ENCODE results near the gene TRIOBP. TPM values are rescaled to one million over a fixed set of nuclear protein-coding genes. Genes with fewer than 3 reads are reported as not detected.

TRIOBP gene
- total RNA-seq, 2 experiments from 2014 or later = 31.1 to 31.6 TPM

GRCh38 chr22:37775785-37776638, 79.2 kb downstream of the TRIOBP start:
- intact Hi-C loops (cut with micrococcal nuclease; ENCODE audit: unreplicated experiment) = loop anchor here (2.0 kb wide), 1 partner anchor 31 kb away; the partner anchor contains the start of gene GCAT
- Histone ChIP-seq H4K20me1 (ENCODE audit: insufficient read depth, low read length) (no peaks in the 10 kb centered on the region), H3K4me2 (ENCODE audit: low read length) (no peak overlapping the region), H2AFZ (ENCODE audit: low read length) (no peak overlapping the region), H3K27ac (ENCODE audit: low read depth, low read length, poor library complexity, severe bottlenecking) (no peak overlapping the region), H3K79me2 (ENCODE audit: insufficient read depth, low read depth, low read length) (no peaks in the 10 kb centered on the region), H3K36me3 (ENCODE audit: insufficient read depth, low read length) (no peaks in the 10 kb centered on the region), H3K9me3 (ENCODE audit: low read length) (no peaks in the 10 kb centered on the region), H3K9me2 (ENCODE audit: insufficient read depth, low read length) (no peaks in the 10 kb centered on the region), H3K4me3 (ENCODE audit: low read depth, low read length, poor library complexity, severe bottlenecking) (no peak overlapping the region), H3K4me1 (ENCODE audit: insufficient read depth, low read length, poor library complexity, severe bottlenecking) (peaks cover 17% of the 10 kb centered on the region)
- POLR2A ChIA-PET = no interaction called here
- CTCF ChIA-PET (ENCODE audit: unreplicated experiment) = no interaction called here
- TF ChIP-seq, protein P1, sequence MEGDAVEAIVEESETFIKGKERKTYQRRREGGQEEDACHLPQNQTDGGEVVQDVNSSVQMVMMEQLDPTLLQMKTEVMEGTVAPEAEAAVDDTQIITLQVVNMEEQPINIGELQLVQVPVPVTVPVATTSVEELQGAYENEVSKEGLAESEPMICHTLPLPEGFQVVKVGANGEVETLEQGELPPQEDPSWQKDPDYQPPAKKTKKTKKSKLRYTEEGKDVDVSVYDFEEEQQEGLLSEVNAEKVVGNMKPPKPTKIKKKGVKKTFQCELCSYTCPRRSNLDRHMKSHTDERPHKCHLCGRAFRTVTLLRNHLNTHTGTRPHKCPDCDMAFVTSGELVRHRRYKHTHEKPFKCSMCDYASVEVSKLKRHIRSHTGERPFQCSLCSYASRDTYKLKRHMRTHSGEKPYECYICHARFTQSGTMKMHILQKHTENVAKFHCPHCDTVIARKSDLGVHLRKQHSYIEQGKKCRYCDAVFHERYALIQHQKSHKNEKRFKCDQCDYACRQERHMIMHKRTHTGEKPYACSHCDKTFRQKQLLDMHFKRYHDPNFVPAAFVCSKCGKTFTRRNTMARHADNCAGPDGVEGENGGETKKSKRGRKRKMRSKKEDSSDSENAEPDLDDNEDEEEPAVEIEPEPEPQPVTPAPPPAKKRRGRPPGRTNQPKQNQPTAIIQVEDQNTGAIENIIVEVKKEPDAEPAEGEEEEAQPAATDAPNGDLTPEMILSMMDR (conservative IDR thresholded peaks at IDR 0.05; ENCODE audit: low read length) = no peak
- TF ChIP-seq EZH2phosphoT487 (IDR thresholded peaks at IDR 0.05; ENCODE audit: borderline replicate concordance, low read depth, low read length) = no peak
- no peak for DNase-seq (ENCODE audit: low spot score)
- no TSS peak for BruUV-seq (replicated peaks)

DNA sequence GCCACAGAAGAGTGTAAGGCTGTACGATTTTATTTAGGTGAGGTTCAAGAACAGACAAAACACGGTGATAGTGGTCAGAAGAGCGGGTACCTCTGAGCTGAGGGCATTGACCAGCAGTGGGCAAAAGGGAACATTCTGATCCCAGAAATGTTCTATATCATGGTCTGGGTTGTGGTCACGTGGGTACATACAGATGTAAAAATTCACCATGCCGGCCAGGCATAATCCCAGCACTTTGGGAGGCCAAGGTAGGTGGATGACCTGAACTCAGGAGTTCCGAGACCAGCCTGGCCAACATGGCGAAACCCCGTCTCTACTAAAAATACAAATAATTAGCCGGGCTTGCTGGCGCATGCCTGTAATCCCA, 79.8 kb downstream of the TRIOBP start:
- CTCF ChIA-PET (ENCODE audit: unreplicated experiment) = no interaction called here
- no peak for DNase-seq (ENCODE audit: low spot score)
- POLR2A ChIA-PET = no interaction called here
- Histone ChIP-seq H3K9me2 (ENCODE audit: insufficient read depth, low read length) (no peaks in the 10 kb centered on the region), H2AFZ (ENCODE audit: low read length) (no peak overlapping the region), H3K4me1 (ENCODE audit: insufficient read depth, low read length, poor library complexity, severe bottlenecking) (peaks cover 17% of the 10 kb centered on the region), H3K79me2 (ENCODE audit: insufficient read depth, low read depth, low read length) (no peaks in the 10 kb centered on the region), H3K4me2 (ENCODE audit: low read length) (no peak overlapping the region), H3K27ac (ENCODE audit: low read depth, low read length, poor library complexity, severe bottlenecking) (no peak overlapping the region), H3K36me3 (ENCODE audit: insufficient read depth, low read length) (no peaks in the 10 kb centered on the region), H3K9me3 (ENCODE audit: low read length) (no peaks in the 10 kb centered on the region), H3K4me3 (ENCODE audit: low read depth, low read length, poor library complexity, severe bottlenecking) (no peak overlapping the region), H4K20me1 (ENCODE audit: insufficient read depth, low read length) (no peaks in the 10 kb centered on the region)
- BruUV-seq (replicated peaks) = no TSS peak
- TF ChIP-seq, protein P1 (conservative IDR thresholded peaks at IDR 0.05; ENCODE audit: low read length) = no peak
- no peak for TF ChIP-seq EZH2phosphoT487 (IDR thresholded peaks at IDR 0.05; ENCODE audit: borderline replicate concordance, low read depth, low read length)
- intact Hi-C loops (cut with micrococcal nuclease; ENCODE audit: unreplicated experiment) = loop anchor here (2.0 kb wide), 1 partner anchor 30 kb away; the partner anchor contains the start of gene GCAT

DNA sequence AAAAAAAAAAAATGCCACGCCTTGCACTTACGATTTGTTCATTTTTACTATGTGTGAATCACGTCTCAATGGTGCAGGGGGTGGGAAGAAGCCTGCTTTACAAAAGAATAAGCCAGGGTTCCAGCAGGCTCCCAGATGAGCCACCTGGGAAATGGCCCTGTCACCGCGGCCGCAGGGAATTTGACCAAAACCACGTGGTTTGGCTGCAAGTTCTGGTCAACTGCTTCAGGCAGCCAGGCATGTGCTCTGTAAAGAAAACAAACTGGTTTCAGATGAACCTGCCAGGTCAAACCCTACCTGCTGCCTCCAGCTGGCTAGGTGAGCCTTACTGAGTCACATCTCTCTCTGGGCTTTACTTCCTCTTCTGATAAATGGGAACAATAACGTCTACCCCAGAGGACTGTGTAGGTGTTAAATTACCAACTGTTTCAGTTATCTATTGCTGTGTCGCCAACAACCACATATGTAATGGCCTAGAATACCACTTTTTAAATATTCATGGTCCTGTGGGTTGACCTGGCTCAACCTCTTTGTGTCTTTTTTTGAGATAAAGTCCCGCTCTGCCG, 80.4 kb downstream of the TRIOBP start:
- H3K36me3 ChIP-seq (ENCODE audit: insufficient read depth, low read length) = no peaks in the 10 kb centered on the region
- intact Hi-C loops (cut with micrococcal nuclease; ENCODE audit: unreplicated experiment) = loop anchor here (2.0 kb wide), 1 partner anchor 30 kb away; the partner anchor contains the start of gene GCAT

More for the DNA sequence above, 80.4 kb downstream of the TRIOBP start:
- Histone ChIP-seq H3K4me2 (ENCODE audit: low read length) (peak overlapping the region; percentile 16; the same call in 1 of the 2 replicates), H3K9me2 (ENCODE audit: insufficient read depth, low read length) (no peaks in the 10 kb centered on the region), H3K9me3 (ENCODE audit: low read length) (no peaks in the 10 kb centered on the region), H3K79me2 (ENCODE audit: insufficient read depth, low read depth, low read length) (no peaks in the 10 kb centered on the region), H2AFZ (ENCODE audit: low read length) (no peak overlapping the region), H3K4me1 (ENCODE audit: insufficient read depth, low read length, poor library complexity, severe bottlenecking) (peaks cover 11% of the 10 kb centered on the region), H4K20me1 (ENCODE audit: insufficient read depth, low read length) (no peaks in the 10 kb centered on the region), H3K4me3 (ENCODE audit: low read depth, low read length, poor library complexity, severe bottlenecking) (no peak overlapping the region), H3K27ac (ENCODE audit: low read depth, low read length, poor library complexity, severe bottlenecking) (peak overlapping the region; percentile 2)
- TSS peak; percentile 46 for BruUV-seq (replicated peaks)
- DNase-seq (ENCODE audit: low spot score) = peak; percentile 47
- ChIA-PET POLR2A (no interaction called here), CTCF (ENCODE audit: unreplicated experiment) (no interaction called here)
- TF ChIP-seq, protein P1 (conservative IDR thresholded peaks at IDR 0.05; ENCODE audit: low read length) = no peak
- TF ChIP-seq EZH2phosphoT487 (IDR thresholded peaks at IDR 0.05; ENCODE audit: borderline replicate concordance, low read depth, low read length) = no peak
